ACC112 (cell line): Measurements from ENCODE around the gene UBE2L3.

Experiments used
- H2AFZ ChIP-seq: fragments of 200-600 bp; sonication (generic); one replicate; pipeline ENCODE4 v1.6.0; 2017; ENCODE audit warnings: antibody characterized with exemption, low read length; ENCODE audit not compliant: unreplicated experiment
- H3K27ac ChIP-seq: fragments of 200-600 bp; sonication (generic); 2 replicates; pipeline ENCODE4 v1.5.1; 2014; ENCODE audit warnings: low read depth, mild to moderate bottlenecking, antibody characterized with exemption, low read length, moderate library complexity
- H3K27me3 ChIP-seq: fragments of 200-600 bp; sonication (generic); 2 replicates; pipeline ENCODE4 v1.6.1; 2014; ENCODE audit warnings: mild to moderate bottlenecking, antibody characterized with exemption, low read length, moderate library complexity, mixed read lengths; ENCODE audit not compliant: insufficient read depth
- H3K36me3 ChIP-seq: fragments of 200-600 bp; sonication (generic); 2 replicates; pipeline ENCODE4 v1.6.1; 2016; ENCODE audit warnings: mild to moderate bottlenecking, antibody characterized with exemption, low read length, moderate library complexity, mixed read lengths; ENCODE audit not compliant: insufficient read depth
- H3K4me1 ChIP-seq: fragments of 200-600 bp; sonication (generic); one replicate; pipeline ENCODE4 v1.6.1; 2016; ENCODE audit warnings: low read length, mixed read lengths; ENCODE audit not compliant: insufficient read depth, unreplicated experiment, control insufficient read depth
- H3K4me3 ChIP-seq: fragments of 200-600 bp; sonication (generic); 2 replicates; pipeline ENCODE4 v1.5.1; 2014; ENCODE audit warnings: mild to moderate bottlenecking, low read depth, low read length
- H3K79me2 ChIP-seq: fragments of 200-600 bp; sonication (generic); one replicate; pipeline ENCODE4 v1.6.0; 2016; ENCODE audit warnings: low read length; ENCODE audit not compliant: control insufficient read depth, unreplicated experiment, insufficient read depth

UBE2L3 gene

DNA sequence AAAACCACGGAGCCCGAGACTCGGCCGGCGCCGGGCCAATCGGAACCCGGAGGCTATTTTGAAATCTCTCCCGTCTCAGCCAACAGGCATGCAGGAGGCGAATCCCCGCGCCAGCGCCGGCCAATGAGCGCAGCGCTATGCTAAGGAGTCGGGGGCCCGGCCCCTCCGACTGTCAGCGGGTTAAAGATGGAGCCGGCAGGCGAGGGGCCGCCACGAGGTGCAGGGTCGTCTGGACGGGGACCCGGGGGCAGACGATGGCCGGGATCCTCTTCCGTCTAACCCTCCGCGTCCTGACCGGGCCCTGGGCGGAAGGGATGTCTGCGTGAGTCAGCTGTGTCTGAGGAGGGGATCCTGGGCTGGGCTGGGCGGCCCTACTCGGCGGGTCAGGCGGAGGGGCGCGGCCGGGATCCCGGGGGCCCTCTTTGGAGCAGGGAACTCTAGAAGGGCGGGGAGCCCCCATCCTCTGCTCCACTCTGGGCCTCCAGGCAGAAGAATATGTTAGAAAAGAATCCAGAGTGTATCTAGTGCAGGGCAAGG, 84.6 kb downstream of the UBE2L3 start:
- no peaks in the 10 kb centered on the region for H3K36me3 ChIP-seq
- no peaks in the 10 kb centered on the region for H3K79me2 ChIP-seq
- no peaks in the 10 kb centered on the region for H3K27me3 ChIP-seq
- no peak overlapping the region for H3K27ac ChIP-seq
- peaks cover 8% of the 10 kb centered on the region for H3K4me1 ChIP-seq
- H3K4me3 ChIP-seq: peak overlapping the region; percentile 85
- peak overlapping the region; percentile 55 for H2AFZ ChIP-seq

DNA sequence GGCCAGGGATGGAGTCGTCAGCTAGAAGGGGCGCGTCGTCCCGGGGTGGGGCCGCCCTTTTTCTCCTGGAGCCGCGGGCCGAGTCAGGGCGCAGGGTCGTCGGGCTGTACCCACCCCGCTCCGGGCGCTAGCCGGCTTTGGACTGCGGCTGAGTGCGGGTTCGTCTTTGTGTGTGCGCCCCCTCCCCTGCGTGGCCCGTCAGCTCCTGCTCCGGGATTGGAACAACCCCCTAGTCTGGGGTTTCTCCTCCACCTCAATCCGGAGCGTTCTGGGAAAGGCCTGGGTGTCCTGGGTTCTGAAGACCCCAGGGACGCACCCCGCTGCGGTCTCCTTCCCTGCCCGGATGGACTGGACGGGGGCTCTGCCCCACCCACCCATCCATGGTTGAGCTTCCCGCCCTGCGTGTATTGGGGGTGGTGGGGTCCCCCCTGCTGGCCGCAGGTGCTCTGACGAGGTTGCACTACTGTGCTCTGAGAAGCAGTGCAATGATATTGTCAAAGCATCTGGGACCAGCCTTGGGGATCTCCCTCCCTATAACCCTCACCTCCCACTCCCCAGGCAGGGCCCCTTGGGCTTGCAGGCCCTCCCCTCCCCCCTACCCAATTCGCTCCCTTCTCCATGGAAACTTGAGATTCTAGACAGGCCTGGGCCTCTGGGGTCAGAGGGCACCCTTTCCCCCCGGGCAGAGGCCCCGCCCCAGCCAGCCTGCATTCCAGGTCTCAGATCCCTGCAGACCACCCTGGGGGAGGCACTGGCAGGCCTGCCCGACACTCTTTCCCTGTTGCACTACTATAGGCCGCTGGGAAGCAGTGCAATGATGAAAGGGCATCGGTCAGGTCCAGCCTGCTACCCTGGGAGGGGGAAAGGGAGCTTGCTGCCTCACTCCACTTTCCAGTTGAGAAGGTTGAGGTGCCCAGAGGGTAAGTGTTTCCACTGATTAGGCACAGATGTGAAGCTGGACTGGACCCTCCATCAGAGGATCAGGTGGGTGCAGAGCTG, 85.3 kb downstream of the UBE2L3 start:
- Histone ChIP-seq H3K79me2 (no peaks in the 10 kb centered on the region), H3K4me1 (peaks cover 8% of the 10 kb centered on the region), H3K4me3 (peak overlapping the region; percentile 85), H2AFZ (no peak overlapping the region), H3K27me3 (no peaks in the 10 kb centered on the region), H3K36me3 (no peaks in the 10 kb centered on the region), H3K27ac (no peak overlapping the region)

GRCh38 chr22:21657020-21657359, 89.5 kb downstream of the UBE2L3 start:
- Histone ChIP-seq H3K36me3 (no peaks in the 10 kb centered on the region), H3K4me1 (peaks cover 4% of the 10 kb centered on the region), H3K27ac (no peak overlapping the region), H3K79me2 (no peaks in the 10 kb centered on the region), H3K4me3 (peak overlapping the region; percentile 75), H2AFZ (peak overlapping the region; percentile 25), H3K27me3 (no peaks in the 10 kb centered on the region)

- Histone ChIP-seq H3K4me1 (peaks cover 4% of the 10 kb centered on the region), H3K27me3 (no peaks in the 10 kb centered on the region), H3K4me3 (peak overlapping the region; percentile 75), H3K79me2 (no peaks in the 10 kb centered on the region), H2AFZ (peak overlapping the region; percentile 75), H3K27ac (no peak overlapping the region), H3K36me3 (no peaks in the 10 kb centered on the region)
Observed at GRCh38 chr22:21657360-21658032, 90.0 kb downstream of the UBE2L3 start.

DNA sequence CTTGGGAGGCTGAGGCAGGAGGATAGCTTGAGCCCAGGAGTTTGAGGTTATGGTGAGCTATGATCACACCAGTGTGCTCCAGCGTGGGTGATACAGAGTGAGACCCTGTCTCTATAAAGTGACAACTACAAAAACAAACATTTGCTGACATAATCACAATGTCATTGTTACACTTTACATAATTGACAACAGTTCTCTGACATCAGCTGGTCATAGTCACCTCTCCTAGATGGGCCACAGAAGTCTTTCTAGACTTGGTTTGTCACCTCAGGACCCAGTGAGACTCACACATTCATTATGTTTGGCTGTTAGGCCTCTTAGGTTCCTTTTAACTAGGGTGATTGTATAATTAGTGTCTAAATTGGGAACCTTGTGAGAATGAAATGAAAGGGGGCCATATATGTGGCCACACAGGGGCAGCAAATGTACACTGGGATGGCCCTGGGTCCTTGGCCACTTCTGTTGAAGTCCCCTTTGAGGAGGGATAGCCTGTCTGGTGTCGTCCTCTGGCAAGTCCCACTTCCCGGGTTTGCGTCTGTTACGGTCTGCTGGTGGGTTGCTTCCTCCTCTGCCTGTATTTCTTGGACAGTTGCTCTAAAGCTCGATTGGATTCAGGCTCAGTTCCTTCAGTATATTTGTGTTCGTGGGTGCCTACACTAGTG, 92.5 kb downstream of the UBE2L3 start:
- Histone ChIP-seq H3K27ac (no peak overlapping the region), H3K4me3 (no peak overlapping the region), H3K79me2 (no peaks in the 10 kb centered on the region), H3K4me1 (no peaks in the 10 kb centered on the region), H2AFZ (no peak overlapping the region), H3K36me3 (no peaks in the 10 kb centered on the region), H3K27me3 (no peaks in the 10 kb centered on the region)

DNA sequence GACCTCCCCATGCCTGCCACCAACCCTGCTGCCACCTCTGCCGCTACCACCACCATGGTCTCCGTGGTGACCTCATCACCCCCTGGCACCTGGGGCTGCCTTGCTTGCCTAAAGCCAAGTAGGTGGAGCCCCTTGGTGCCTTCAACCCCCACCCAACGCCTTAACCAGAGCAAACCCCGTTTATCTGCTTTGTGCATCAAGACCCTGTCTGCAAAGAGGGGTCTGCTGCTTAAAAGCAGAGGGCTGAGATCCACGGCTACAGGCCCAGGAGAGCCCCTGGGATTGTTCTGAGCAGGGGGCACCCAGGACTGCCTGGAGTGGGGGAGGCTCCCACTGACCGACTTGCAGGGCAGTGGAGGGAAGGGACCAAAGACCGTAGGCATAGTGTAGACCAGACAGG, 93.4 kb downstream of the UBE2L3 start:
- H3K4me3 ChIP-seq: no peak overlapping the region
- no peaks in the 10 kb centered on the region for H3K4me1 ChIP-seq
- no peaks in the 10 kb centered on the region for H3K79me2 ChIP-seq
- H3K27ac ChIP-seq: no peak overlapping the region
- no peak overlapping the region for H2AFZ ChIP-seq
- no peaks in the 10 kb centered on the region for H3K36me3 ChIP-seq
- H3K27me3 ChIP-seq: no peaks in the 10 kb centered on the region

- Histone ChIP-seq H3K4me1 (no peaks in the 10 kb centered on the region), H2AFZ (no peak overlapping the region), H3K36me3 (no peaks in the 10 kb centered on the region), H3K27ac (no peak overlapping the region), H3K79me2 (no peaks in the 10 kb centered on the region), H3K4me3 (no peak overlapping the region), H3K27me3 (no peaks in the 10 kb centered on the region)
Observed at GRCh38 chr22:21661991-21662390, 94.5 kb downstream of the UBE2L3 start.

- no peaks in the 10 kb centered on the region for H3K79me2 ChIP-seq
- no peaks in the 10 kb centered on the region for H3K4me1 ChIP-seq
- no peak overlapping the region for H2AFZ ChIP-seq
- H3K27ac ChIP-seq: no peak overlapping the region
- H3K27me3 ChIP-seq: no peaks in the 10 kb centered on the region
- H3K4me3 ChIP-seq: no peak overlapping the region
- H3K36me3 ChIP-seq: no peaks in the 10 kb centered on the region
Observed at GRCh38 chr22:21663738-21664137, 96.2 kb downstream of the UBE2L3 start.

- peak overlapping the region; percentile 46; the same call in 1 of the 2 replicates for H3K27ac ChIP-seq
- no peaks in the 10 kb centered on the region for H3K36me3 ChIP-seq
- H2AFZ ChIP-seq: peak overlapping the region; percentile 50
- no peaks in the 10 kb centered on the region for H3K79me2 ChIP-seq
- H3K4me1 ChIP-seq: no peaks in the 10 kb centered on the region
- H3K27me3 ChIP-seq: no peaks in the 10 kb centered on the region
- peak overlapping the region; percentile 80 for H3K4me3 ChIP-seq
Observed at GRCh38 chr22:21665047-21665851, 97.7 kb downstream of the UBE2L3 start.

DNA sequence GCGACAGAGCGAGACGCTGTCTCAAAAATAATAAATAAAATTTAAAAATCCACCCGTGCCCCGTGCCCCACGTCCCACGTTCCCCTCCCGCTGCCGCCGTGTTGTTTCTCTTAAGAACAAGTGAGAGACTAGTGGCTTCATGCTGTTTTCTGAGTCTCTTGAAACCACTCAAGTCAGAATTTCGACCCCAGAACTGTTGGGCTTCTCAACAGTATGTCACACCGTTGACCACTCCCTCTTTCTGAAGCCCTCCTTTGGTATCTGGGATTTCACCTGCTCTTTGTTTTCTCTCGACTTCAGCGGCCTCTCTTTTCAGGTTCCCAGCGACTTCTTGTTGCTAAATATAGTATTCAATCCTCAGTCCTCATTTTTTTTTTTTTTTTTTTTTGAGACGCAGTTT, 99.3 kb downstream of the UBE2L3 start:
- Histone ChIP-seq H3K27me3 (no peaks in the 10 kb centered on the region), H3K27ac (no peak overlapping the region), H2AFZ (no peak overlapping the region), H3K4me3 (peak overlapping the region; percentile 80), H3K4me1 (no peaks in the 10 kb centered on the region), H3K79me2 (no peaks in the 10 kb centered on the region), H3K36me3 (no peaks in the 10 kb centered on the region)
